ENCODE results near the gene CHRNA4.

CHRNA4 gene

GRCh38 chr20:63315731-63316491, 45.2 kb downstream of the CHRNA4 start:
- TF ChIP-seq CTCF (conservative IDR thresholded peaks at IDR 0.05), result no peak
- no peak for TF ChIP-seq ZFX (IDR thresholded peaks at IDR 0.05)
- H3K27ac ChIP-seq, result no peak overlapping the region

GRCh38 chr20:63315240-63315689, 45.9 kb downstream of the CHRNA4 start:
- no peak overlapping the region for H3K27ac ChIP-seq
- no peak for TF ChIP-seq ZFX (IDR thresholded peaks at IDR 0.05)
- TF ChIP-seq CTCF (conservative IDR thresholded peaks at IDR 0.05), result no peak

- H3K27ac ChIP-seq, result no peak overlapping the region
- TF ChIP-seq ZFX (IDR thresholded peaks at IDR 0.05), result no peak
- TF ChIP-seq CTCF (conservative IDR thresholded peaks at IDR 0.05), result no peak
Observed at GRCh38 chr20:63314566-63315239, 46.4 kb downstream of the CHRNA4 start.

- H3K27ac ChIP-seq, result no peak overlapping the region
- no peak for TF ChIP-seq CTCF (conservative IDR thresholded peaks at IDR 0.05)
Observed at GRCh38 chr20:63314015-63314471, 47.1 kb downstream of the CHRNA4 start.

GRCh38 chr20:63313349-63314014, 47.7 kb downstream of the CHRNA4 start:
- TF ChIP-seq CTCF (conservative IDR thresholded peaks at IDR 0.05) (no peak), ZFX (IDR thresholded peaks at IDR 0.05) (no peak)
- no peak overlapping the region for H3K27ac ChIP-seq

GRCh38 chr20:63312690-63313348, 48.3 kb downstream of the CHRNA4 start:
- H3K27ac ChIP-seq, result no peak overlapping the region
- TF ChIP-seq ZFX (IDR thresholded peaks at IDR 0.05), result no peak
- TF ChIP-seq CTCF (conservative IDR thresholded peaks at IDR 0.05), result no peak

Measured in C4-2B (cell line).